NCI-H146 (cell line): ENCODE data around the gene GLS.
A peak's percentile ranks its signal among the peaks of the same experiment; 100 is the strongest.

Experiments used
- DNase-seq: peaks from one replicate; lab custom pipeline; 2025; lab: John Stamatoyannopoulos, UW

GLS gene

GRCh38 chr2:190996338-190996946, 115.8 kb downstream of the GLS start:
- peak; percentile 17 for DNase-seq

DNA sequence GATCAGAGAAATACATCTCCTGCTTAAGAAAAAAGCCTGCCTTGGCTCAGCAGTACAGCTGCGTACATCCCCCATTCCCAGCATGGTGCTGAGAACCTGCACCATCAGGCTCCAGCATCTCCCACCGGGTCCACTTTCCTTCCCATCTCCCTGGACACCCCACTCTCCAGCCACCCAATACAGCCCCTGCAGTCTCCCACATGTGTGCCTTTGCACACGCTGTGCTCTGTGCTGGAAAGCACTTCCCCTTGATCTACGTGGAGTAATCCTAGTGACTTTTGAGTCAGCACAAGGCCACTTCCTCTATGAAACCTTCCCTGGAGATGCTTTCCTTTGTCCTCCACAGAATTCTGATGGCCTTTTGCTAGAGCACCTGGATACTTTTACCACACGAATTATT, 116.3 kb downstream of the GLS start:
- DNase-seq, result no peak

DNA sequence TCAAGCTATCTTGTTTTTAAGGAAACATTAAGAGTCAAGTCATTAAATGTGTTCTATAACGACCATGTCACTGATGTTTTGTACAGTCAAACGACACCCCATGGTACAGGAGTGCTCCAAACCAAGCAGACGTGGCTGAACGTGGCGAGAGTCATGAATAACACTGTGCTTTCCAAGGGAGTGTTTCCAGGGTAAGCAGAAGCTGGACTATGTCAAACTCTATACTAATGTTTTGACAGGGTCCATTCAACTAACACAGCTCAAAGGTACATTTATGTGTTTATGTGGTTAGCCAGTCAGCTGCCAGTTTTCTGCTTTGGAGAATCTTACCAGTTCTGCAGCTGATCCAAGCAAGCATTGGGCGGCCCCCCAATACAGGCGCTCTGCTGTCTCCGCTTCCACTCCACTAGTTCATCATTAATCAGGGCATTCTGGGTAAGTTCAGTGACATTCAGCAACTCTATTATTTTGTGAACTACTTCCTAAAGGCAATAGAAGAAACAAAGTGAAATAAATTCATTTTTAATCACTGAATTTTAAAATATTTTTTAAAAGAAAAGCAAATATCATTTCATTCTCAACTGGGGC, 117.0 kb downstream of the GLS start:
- no peak for DNase-seq

- DNase-seq, result no peak
Observed at GRCh38 chr2:190999058-190999457, 118.4 kb downstream of the GLS start.

DNA sequence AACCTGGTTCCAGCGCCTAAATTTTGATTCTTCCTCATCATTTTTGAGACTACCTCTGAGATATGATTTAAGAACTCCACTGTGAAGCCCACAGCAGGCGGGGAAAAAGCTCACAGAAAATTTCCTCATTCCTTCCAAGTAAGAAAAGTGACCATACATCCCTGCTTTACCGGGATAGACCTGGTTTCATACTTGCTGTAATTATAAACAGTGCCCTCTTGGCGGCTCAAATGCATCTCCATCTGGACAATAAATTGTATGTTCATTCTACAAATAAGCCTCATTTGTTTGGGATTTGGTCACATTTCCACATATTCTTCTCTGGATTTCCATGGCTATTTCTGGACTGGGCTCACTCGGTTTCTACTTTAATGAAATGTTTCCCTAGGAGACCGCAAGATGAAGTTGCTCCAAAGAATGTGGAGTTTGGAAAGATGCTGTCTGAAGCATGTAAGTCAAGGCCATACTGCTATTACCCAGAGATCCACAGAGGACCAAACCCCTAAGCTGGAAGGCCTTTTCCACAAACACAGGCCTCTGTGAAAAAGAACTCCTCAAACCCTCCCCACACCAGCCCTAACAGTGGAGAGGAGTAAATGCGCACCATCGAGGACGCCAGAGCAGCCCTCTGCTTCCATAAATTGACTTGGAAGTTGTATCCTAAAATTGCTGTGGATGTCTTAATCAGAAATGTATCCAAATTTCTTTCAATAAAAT, 119.5 kb downstream of the GLS start:
- no peak for DNase-seq

GRCh38 chr2:191001032-191001431, 120.4 kb downstream of the GLS start:
- no peak for DNase-seq

DNA sequence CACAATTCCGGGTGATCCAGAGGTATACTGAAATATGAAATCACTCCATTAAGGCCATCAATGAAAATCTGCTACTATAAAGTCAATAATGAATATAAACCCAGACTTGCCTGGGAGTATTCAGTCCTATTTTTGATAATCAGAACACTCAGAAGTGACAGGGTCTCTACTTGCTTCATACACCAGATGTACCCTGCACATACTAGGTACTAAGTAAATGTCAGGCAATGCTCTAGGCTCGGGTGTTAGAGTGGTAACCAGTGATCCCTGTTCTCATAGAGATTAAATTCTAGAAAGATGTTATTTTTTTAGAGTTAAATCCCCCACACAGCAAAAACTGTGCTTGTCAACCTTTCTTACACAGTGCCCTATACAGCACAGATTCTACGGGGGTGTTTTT, 121.0 kb downstream of the GLS start:
- no peak for DNase-seq

DNA sequence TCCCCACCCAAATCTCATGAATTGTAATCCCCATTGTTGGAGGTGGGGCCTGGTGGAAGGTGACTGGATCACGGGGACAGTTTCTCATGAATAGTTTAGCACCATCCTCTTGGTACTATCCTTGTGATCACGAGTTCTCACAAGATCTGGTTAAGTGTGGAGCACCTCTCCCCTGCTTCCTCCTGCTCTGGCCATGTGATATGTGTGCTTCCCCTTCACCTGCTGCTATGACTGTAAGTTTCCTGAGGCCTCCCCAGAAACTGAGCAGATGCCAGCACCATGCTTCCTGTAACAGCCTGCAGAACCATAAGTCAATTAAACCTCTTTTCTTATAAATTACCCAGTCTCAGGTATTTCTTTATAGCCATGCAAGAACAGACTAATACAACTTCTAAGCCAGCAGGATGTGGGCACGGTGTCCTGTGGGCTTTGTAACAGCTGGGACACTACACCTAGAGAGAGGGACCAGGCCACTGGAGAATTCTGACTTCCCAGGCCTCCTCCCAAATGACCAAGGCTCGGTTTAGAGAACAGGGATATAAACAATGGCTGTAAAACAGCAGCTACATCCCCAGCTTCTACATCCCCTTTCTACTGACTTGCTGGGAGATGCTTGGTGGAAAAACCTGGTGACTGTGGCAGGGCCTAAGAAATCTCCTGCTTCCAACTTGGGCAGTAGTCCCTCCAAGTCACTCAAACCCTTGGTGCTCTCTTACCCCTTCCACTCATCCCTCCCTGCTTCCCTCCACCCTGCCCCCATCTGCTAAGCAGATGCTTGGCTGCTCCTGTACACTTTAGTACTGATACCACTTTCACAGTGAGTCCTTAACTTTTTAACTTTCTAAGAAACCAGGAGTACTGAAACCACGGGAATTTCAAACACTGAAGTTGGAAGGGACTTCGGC, 123.0 kb downstream of the GLS start:
- DNase-seq, result no peak

DNA sequence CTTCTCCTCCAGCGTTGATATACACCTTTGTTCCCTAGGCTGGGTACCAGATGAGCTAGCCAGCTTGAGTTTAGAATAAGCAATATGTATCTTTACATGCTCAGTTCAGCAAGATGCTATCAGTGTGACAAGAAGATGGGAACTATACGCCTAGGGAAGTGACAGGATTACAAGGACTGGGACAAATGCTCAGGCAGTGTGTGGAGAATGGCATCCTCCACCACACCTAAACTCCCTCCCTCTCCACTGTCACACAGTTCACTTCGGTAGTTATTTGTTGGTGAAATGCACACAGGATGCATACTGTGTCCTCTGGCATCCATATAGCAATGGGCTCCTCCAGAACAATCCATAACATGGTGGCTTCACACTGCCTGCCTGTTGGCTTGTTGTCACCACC, 125.7 kb downstream of the GLS start:
- DNase-seq, result no peak

- no peak for DNase-seq
Observed at GRCh38 chr2:191006997-191007783, 126.6 kb downstream of the GLS start.

GRCh38 chr2:191008286-191008685, 127.7 kb downstream of the GLS start:
- DNase-seq, result no peak

GRCh38 chr2:191009541-191010374, 129.1 kb downstream of the GLS start:
- no peak for DNase-seq

DNA sequence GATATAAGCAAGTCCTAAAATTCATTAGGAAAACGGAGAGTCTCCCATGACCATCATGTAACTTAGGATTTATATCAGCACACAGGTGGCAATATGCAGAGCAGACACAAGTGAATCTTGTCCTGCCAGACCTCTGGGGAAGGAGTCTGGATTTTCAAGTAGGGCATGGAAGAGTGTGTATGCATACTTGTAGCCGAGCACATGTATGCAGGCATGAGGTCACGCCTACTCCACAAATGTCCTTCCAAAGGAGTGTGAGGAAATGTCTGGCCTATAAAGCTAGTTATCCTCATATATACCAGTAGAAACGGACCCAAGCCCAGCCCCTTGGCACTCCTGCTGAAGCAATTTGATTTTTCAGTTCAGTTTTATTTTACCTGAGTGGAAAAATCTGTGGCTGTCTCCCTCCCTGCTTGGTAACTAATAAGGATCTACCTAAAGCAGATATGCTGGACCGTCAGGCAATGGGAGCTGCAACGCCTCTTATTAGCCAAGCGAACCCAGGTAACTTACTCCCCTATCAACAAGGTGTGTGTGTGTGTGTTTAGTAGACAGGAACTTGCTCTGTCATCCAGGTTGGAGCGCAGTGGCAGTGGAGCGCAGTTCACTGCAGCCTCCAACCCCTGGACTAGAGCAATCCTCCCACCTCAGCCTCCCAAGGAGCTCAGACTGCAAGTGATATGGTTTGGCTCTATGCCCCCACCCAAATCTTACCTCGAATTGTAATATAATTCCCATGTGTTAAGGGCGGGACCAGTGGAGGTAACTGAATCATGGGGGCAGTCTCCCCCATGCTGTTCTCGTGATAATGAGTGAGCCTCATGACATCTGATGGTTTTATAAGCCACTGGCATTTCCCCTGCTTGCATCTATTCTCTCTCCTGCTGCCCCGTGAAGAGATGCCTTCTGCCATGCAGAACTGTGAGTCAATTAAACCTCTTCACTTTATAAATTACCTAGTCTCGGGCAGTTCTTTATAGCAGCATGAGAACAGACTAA, 130.6 kb downstream of the GLS start:
- no peak for DNase-seq

- DNase-seq, result no peak
Observed at GRCh38 chr2:191012346-191012745, 131.7 kb downstream of the GLS start.

DNA sequence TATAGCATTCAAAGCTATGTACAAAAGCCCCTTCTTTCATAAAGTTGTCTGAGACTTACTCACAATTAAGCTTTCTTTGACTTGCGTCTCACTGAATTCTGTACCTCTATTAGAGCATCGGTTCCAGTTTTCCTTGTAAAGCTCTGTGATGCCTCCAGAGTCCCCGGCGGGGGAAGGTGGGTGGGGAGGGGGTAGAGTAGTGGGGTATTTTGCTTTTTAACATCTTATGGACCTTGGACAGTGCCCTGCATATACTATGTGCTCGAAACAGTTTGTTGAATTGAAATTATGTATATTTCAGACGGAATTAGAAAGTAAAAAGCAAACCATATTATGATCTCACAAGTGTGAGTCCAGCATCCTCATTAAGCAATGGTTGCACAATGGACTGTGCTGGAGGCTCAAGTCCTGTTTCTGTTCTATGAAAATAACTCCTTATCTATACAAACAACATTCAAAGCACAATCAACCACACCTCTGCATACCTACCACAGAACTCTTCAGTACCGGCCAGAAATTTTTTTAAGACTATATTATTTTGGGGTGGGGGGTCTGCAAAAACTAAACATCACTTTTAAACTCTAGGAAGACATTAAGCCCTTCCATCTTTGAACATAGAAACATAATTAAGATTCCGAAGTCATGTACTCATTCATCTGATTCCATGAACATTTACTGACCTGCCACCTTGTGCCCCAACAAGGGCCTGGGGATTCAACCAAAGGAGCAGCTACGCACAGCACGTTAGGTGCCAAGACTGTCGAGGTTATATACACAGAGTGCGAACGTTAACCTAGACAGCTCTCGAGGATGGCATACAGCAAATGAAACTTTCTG, 132.4 kb downstream of the GLS start:
- DNase-seq, result no peak

DNA sequence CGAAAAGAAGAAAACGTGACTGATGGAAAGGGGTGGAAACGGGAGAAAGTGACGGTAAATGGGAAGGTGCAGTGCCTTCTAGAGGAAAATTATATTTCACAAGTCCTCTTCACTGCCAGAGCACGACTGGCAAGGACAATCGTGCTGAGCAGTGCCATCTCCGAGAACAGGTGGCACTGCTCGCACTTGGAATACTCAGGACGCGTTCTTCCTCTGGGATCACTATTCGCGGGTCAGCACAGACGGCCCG, 133.0 kb downstream of the GLS start:
- DNase-seq, result no peak

DNA sequence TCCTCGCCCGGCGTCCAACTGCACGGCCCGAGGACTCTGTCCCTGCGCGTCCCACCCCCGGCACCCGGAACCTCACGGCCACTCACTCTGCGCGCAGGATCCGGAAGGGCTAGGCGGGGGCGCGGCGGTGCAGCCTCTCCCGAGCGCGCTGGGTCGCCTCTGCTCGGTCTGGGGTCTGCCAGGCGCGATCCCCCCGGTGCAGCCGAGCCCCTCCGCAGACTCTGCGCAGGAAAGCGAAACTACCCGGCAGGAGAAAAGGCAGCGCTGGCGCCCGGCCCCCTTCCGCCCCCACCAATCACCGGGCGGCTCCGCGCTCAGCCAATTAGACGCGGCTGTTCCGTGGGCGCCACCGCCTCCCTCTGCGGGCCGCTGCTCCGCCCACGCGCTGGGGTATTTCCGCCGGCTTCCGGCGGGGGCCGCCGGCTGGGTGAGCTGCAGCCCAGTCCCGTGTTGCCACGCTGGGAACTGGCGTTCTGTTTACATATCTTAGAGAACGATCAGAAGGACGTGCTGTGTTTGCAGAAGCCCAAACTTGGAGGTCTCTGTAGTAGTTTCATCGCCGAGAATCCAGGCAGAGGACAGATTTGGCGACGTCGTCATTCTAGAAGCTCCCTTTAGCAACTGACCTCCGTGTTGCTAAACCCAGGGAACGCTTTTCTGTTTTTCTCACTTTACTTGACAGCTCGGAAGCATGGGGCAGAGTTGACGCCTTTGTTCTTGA, 133.5 kb downstream of the GLS start, which contains the start of gene STAT1:
Gene STAT1 (minus strand): TSS at position 240 of the 721 bp plus-strand sequence. CDS start 4,168 bp downstream, outside the sequence.
- DNase-seq, result peak; percentile 78

GRCh38 chr2:191014653-191015020, 134.0 kb downstream of the GLS start:
- peak; percentile 18 for DNase-seq
